ENCODE results near the gene TRIM72.
"Not testable (repeated sequence)": the region's sequence is repeated elsewhere in the genome, so short reads cannot be mapped to it uniquely, and the experiment has no call there.

The TRIM72 gene, protein sequence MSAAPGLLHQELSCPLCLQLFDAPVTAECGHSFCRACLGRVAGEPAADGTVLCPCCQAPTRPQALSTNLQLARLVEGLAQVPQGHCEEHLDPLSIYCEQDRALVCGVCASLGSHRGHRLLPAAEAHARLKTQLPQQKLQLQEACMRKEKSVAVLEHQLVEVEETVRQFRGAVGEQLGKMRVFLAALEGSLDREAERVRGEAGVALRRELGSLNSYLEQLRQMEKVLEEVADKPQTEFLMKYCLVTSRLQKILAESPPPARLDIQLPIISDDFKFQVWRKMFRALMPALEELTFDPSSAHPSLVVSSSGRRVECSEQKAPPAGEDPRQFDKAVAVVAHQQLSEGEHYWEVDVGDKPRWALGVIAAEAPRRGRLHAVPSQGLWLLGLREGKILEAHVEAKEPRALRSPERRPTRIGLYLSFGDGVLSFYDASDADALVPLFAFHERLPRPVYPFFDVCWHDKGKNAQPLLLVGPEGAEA

DNA sequence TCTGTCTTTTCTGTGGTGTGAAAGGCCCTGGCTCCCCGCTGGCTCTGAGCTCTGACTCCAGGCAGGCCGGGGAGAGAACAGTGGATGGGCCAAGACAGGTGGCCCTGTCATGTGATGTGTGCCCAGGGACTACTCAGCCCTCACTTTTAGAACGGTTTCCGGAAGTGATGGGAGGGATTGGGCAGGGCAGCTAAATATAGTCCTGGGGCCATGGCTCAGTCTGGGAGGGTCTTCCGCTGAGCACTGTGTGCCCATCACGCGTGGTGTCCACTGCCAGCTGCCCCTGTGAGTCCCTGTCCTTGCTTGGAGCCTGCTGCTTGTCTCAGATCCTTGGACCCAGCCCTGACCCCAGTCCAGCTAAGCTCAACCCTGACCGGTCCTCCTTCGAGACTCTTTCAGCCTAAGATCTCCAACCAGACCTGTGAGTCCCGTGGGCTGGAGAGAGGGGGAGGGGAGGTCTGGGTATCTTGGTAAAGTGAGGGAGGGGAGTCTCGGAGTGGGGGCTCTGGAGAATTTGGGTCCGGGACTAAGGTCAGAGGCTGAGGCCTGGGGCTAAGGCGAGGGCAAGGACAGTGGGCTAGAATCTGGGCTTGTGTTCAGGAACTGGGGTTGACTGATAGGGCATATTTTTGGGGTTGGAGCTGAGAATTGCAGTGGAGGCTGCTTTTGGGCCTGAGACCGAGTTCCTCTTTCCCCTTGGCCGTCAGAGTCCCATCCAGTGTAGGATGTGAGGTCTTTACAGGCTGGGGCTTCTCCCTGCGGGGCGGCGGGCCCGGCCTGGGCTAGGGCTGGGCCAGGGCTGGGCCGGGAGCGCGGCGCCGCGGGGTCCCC is at the start of gene TRIM72:
TSS of gene TRIM72 (plus strand) at position 243 of the 831 bp plus-strand sequence. CDS start 620 bp downstream, outside the sequence.
- no peak for DNase-seq (ENCODE audit: low read depth in 2 of 2)

DNA sequence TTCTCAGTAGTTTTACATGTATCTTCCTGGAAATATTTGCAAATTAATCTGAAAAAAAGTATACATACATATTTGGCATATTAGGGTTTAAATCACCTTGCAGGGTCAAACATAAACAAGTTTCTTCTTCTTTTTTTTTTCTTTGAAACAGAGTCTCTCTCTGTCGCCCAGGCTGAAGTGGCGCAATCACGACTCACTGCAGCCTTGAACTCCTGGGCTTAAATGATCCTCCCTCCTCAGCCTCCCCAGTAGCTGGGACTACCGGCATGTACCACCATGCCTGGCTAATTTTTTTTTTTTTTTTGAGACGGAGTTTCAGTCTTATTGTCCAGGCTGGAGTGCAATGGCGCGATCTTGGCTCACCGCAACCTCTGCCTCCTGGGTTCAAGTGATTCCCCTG is 46.6 kb upstream of the TRIM72 start:
- no peak for DNase-seq (ENCODE audit: low read depth in 2 of 2)

DNA sequence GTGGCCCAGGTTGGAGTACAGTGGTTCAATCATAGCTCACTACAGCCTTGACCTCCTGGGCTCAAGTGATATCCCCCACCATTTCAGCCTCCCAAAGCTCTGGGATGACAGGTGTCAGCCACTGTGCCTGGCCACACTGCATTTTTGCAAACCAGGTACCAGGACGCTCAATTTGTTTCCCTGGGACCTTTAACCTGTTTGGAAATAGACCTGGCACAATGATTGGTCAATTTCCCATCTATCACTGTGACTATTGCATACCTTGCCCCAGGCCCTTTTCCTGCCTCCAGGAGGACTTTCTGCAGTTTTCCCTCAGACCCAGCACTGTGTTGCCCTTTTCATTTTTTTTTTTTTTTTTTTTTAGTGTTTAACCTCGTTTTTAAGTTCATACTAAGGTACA is 45.1 kb upstream of the TRIM72 start:
- no peak for DNase-seq (ENCODE audit: low read depth in 2 of 2)

DNA sequence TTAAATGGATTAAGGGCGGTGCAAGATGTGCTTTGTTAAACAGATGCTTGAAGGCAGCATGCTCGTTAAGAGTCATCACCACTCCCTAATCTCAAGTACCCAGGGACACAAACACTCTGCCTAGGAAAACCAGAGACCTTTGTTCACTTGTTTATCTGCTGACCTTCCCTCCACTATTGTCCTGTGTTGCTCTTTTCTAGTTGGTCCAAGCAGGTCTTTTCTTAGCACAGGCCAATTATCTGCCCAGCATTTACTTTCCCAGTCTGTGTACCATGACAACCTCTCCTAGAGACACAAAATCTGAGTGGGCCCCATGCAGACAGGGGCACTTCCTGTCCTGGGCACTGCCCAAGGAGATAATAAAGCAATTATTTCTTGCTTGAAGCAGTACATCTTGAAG is 43.9 kb upstream of the TRIM72 start:
- DNase-seq (ENCODE audit: low read depth in 2 of 2), result not testable (repeated sequence)

GRCh38 chr16:31177136-31177535 is 36.8 kb upstream of the TRIM72 start:
- DNase-seq (ENCODE audit: low read depth in 2 of 2), result peak in 1 of 2 experiments; percentile 39

DNA sequence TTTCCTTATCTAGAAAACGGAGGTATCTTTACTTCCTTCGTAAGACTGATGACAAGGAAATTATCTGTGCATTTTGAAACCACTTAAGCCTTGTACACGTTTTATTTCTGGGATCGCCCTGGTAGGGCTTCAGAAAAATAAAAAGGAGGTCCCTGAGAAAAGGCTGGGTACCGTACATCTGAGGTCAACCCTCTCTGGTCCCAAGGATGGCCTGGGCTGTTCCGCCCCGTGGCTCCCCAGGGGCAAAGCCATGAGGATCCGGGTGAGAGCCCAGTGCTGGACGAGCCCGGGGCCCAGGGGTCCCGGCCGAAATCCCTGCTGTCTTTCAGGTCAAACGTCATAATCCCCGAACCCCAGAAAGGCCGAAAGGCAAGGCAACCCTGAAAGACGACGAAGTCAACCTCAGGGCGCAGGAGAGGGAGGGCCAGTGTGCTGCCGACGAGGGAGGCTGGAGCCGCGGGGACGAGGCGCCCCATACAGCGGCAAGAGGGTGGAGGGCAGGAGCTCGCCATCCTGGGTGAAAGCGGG is 34.6 kb upstream of the TRIM72 start:
- no peak for DNase-seq (ENCODE audit: low read depth in 2 of 2)

- peak; percentile 85 to 86 for DNase-seq (ENCODE audit: low read depth in 2 of 2)
These were observed 34.0 kb upstream of the TRIM72 start, which contains the start of gene FUS for GRCh38 chr16:31179747-31180459. FUS (plus strand) TSS chr16:31180139; CDS start chr16:31180215, 76 bp downstream.

DNA sequence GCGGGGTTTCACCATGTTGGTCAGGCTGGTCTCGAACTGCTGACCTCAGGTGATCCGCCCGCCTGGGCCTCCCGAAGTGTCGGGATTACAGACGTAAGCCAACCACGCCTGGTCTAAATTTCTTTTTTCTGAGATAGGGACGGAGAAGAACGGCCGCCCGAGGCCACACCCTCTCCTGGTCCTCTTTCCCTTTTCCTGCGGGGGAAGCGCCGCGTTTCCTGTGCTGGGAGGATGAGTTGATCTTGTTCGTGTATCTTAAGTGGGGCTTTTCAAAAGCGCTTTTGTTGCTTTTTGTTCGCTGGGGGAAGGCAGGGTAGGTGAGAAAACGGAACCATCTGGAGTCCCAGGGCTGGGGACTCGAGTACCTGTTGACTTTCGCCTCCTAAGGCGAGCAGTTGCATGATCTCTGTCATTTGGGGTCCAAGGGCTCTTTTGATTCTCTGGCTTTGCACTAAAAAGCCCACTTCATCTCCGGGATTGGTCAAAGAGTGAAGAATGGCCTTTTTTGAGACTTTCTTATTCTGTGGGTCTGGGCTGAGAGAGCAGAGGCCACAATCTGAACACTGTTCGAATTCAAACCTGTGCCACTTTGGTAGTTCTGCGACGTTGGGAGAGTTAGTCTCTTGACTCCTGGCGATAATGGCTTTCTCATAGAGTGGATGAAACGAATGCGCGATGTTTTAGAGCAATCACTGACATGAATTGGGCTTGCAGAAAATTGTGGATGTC is 32.7 kb upstream of the TRIM72 start:
- DNase-seq (ENCODE audit: low read depth in 2 of 2), result peak in 1 of 2 experiments; percentile 46

DNA sequence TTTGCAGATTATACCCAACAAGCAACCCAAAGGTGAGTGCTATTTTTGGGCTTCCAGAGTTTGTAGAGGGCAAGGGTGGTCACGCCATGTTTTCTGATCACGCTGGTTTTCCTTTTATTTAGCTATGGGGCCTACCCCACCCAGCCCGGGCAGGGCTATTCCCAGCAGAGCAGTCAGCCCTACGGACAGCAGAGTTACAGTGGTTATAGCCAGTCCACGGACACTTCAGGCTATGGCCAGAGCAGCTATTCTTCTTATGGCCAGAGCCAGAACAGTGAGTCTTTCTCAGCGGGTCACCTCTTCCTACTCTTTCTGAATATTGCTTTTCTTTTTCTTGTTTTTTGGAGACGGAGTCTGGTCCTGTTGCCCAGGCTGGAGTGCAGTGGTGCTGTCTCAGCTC is 31.5 kb upstream of the TRIM72 start:
- no peak for DNase-seq (ENCODE audit: low read depth in 2 of 2)

- DNase-seq (ENCODE audit: low read depth in 2 of 2), result no peak
These were observed 30.2 kb upstream of the TRIM72 start for GRCh38 chr16:31183432-31184428.

DNA sequence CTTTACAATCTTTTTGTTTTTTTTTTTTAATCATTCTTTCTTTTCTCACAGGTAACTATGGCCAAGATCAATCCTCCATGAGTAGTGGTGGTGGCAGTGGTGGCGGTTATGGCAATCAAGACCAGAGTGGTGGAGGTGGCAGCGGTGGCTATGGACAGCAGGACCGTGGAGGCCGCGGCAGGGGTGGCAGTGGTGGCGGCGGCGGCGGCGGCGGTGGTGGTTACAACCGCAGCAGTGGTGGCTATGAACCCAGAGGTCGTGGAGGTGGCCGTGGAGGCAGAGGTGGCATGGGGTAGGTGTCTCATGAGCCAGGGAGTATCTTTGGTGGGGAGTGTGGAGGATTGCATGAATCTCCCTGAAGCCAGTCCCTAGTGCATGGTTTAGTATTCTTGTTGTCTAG is 29.0 kb upstream of the TRIM72 start:
- DNase-seq (ENCODE audit: low read depth in 2 of 2), result no peak

DNA sequence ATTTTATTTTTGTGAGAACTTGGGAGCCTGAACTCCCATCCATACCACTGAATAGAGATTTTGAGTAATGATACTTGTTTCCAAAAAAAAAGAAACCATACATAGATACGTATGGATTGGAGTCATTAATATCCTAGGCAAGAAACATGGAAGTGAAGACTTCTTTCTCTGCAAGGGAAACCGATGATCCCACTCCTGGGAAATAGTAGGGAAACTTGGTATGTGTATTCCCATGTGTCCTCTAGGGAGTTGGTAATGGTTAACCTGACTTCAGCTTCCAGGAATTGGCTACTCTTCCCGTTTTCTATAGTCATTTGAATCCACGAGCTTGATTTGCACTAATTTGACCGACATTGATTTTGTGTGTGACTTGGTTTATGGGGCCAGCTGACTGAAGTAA is 28.6 kb upstream of the TRIM72 start:
- DNase-seq (ENCODE audit: low read depth in 2 of 2), result no peak

DNA sequence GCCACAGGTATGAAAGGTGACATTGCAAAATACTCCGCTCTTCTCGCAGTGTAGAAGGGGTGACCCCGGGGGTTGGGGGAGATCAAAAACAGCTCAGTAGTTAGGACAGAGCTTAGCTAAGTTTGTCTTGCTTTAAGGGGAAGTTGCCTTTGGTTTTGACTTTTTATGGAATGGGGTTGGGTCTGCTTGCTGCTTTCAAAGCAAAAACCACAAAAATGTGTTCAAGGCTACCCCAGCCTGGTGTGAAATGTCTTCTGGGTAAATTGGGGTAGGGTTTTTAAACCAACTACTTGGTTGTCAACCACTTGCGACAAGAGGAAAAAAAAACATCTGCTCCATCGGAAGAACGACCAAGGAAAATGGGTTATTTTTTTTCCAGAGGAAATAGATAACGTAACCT is 27.7 kb upstream of the TRIM72 start:
- DNase-seq (ENCODE audit: low read depth in 2 of 2), result no peak

GRCh38 chr16:31186930-31187807 is 26.8 kb upstream of the TRIM72 start:
- DNase-seq (ENCODE audit: low read depth in 2 of 2), result no peak

- no peak for DNase-seq (ENCODE audit: low read depth in 2 of 2)
These were observed 26.1 kb upstream of the TRIM72 start for GRCh38 chr16:31187808-31188189.

GRCh38 chr16:31188450-31189411 is 25.2 kb upstream of the TRIM72 start:
- DNase-seq (ENCODE audit: low read depth in 2 of 2), result no peak

DNA sequence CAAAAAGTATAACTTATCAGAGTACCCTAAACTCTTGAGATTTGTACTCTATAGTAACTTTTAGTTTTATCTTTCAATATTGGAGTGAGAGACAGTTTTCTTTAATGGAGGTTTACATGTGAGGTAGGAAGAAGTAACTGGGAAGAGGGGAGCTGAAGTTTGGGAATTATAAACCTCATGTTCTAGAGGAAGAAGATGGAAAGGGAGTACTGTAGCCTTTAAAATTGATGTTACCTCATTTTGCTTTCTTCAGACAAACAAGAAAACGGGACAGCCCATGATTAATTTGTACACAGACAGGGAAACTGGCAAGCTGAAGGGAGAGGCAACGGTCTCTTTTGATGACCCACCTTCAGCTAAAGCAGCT is 24.5 kb upstream of the TRIM72 start:
- DNase-seq (ENCODE audit: low read depth in 2 of 2), result no peak

DNA sequence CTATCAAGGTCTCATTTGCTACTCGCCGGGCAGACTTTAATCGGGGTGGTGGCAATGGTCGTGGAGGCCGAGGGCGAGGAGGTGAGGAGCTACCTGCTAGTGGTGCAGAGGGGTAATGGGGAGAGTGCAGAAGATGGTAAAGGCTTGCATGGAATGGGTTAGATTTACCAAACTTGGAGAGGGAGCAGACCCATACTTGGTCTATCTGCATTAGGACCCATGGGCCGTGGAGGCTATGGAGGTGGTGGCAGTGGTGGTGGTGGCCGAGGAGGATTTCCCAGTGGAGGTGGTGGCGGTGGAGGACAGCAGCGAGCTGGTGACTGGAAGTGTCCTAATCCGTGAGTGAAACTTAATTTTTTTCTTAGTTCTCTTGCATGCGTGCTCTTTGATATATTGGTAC is 23.9 kb upstream of the TRIM72 start:
- DNase-seq (ENCODE audit: low read depth in 2 of 2), result no peak

Measured in stimulated activated CD4-positive, alpha-beta T cell treated with anti-CD3 and anti-CD28 coated beads, Interleukin-12 subunit alpha, Interleukin-12 subunit beta, amount 100 ng/mL, for 24 hours (primary cell).